ENCODE data around the gene CFAP20DC.

CFAP20DC gene

GRCh38 chr3:58800940-58801339 is 248.9 kb downstream of the CFAP20DC start:
- H3K4me3 ChIP-seq (ENCODE audit: low read length): no peak overlapping the region
- TF ChIP-seq ZNF274 (IDR thresholded peaks at IDR 0.05; ENCODE audit: low read depth, low read length): no peak

GRCh38 chr3:58800032-58800431 is 249.8 kb downstream of the CFAP20DC start:
- no peak overlapping the region for H3K4me3 ChIP-seq (ENCODE audit: low read length)
- no peak for TF ChIP-seq ZNF274 (IDR thresholded peaks at IDR 0.05; ENCODE audit: low read depth, low read length)

- no peak for TF ChIP-seq ZNF274 (IDR thresholded peaks at IDR 0.05; ENCODE audit: low read depth, low read length)
- no peak overlapping the region for H3K4me3 ChIP-seq (ENCODE audit: low read length)
These were observed 250.6 kb downstream of the CFAP20DC start for GRCh38 chr3:58799271-58799670.

GRCh38 chr3:58798312-58798711 is 251.5 kb downstream of the CFAP20DC start:
- TF ChIP-seq ZNF274 (IDR thresholded peaks at IDR 0.05; ENCODE audit: low read depth, low read length): no peak
- no peak overlapping the region for H3K4me3 ChIP-seq (ENCODE audit: low read length)

- no peak for TF ChIP-seq ZNF274 (IDR thresholded peaks at IDR 0.05; ENCODE audit: low read depth, low read length)
- no peak overlapping the region for H3K4me3 ChIP-seq (ENCODE audit: low read length)
These were observed 255.1 kb downstream of the CFAP20DC start for GRCh38 chr3:58794750-58795149.

GRCh38 chr3:58793938-58794337 is 255.9 kb downstream of the CFAP20DC start:
- TF ChIP-seq ZNF274 (IDR thresholded peaks at IDR 0.05; ENCODE audit: low read depth, low read length): no peak
- no peak overlapping the region for H3K4me3 ChIP-seq (ENCODE audit: low read length)

- no peak overlapping the region for H3K4me3 ChIP-seq (ENCODE audit: low read length)
- TF ChIP-seq ZNF274 (IDR thresholded peaks at IDR 0.05; ENCODE audit: low read depth, low read length): no peak
These were observed 256.8 kb downstream of the CFAP20DC start for GRCh38 chr3:58792921-58793451.

GRCh38 chr3:58789385-58789784 is 260.4 kb downstream of the CFAP20DC start:
- no peak overlapping the region for H3K4me3 ChIP-seq (ENCODE audit: low read length)
- no peak for TF ChIP-seq ZNF274 (IDR thresholded peaks at IDR 0.05; ENCODE audit: low read depth, low read length)

- no peak for TF ChIP-seq ZNF274 (IDR thresholded peaks at IDR 0.05; ENCODE audit: low read depth, low read length)
These were observed 264.9 kb downstream of the CFAP20DC start for GRCh38 chr3:58784888-58785287.

GRCh38 chr3:58784425-58784824 is 265.4 kb downstream of the CFAP20DC start:
- no peak for TF ChIP-seq ZNF274 (IDR thresholded peaks at IDR 0.05; ENCODE audit: low read depth, low read length)
- H3K4me3 ChIP-seq (ENCODE audit: low read length): no peak overlapping the region

More at GRCh38 chr3:58784888-58785287, 264.9 kb downstream of the CFAP20DC start:
- H3K4me3 ChIP-seq (ENCODE audit: low read length): no peak overlapping the region

GRCh38 chr3:58783845-58784244 is 266.0 kb downstream of the CFAP20DC start:
- H3K4me3 ChIP-seq (ENCODE audit: low read length): no peak overlapping the region
- TF ChIP-seq ZNF274 (IDR thresholded peaks at IDR 0.05; ENCODE audit: low read depth, low read length): no peak

- no peak overlapping the region for H3K4me3 ChIP-seq (ENCODE audit: low read length)
- no peak for TF ChIP-seq ZNF274 (IDR thresholded peaks at IDR 0.05; ENCODE audit: low read depth, low read length)
These were observed 269.9 kb downstream of the CFAP20DC start for GRCh38 chr3:58779934-58780333.

- no peak for TF ChIP-seq ZNF274 (IDR thresholded peaks at IDR 0.05; ENCODE audit: low read depth, low read length)
These were observed 273.6 kb downstream of the CFAP20DC start for GRCh38 chr3:58776231-58776630.

GRCh38 chr3:58772462-58772861 is 277.4 kb downstream of the CFAP20DC start:
- TF ChIP-seq ZNF274 (IDR thresholded peaks at IDR 0.05; ENCODE audit: low read depth, low read length): no peak
- H3K4me3 ChIP-seq (ENCODE audit: low read length): no peak overlapping the region

More at GRCh38 chr3:58776231-58776630, 273.6 kb downstream of the CFAP20DC start:
- H3K4me3 ChIP-seq (ENCODE audit: low read length): no peak overlapping the region

- H3K4me3 ChIP-seq (ENCODE audit: low read length): no peak overlapping the region
- no peak for TF ChIP-seq ZNF274 (IDR thresholded peaks at IDR 0.05; ENCODE audit: low read depth, low read length)
These were observed 280.8 kb downstream of the CFAP20DC start for GRCh38 chr3:58769065-58769464.

All from GM08714 (cell line).